ENCODE data around the gene HCRT.
"Not testable (repeated sequence)": the region's sequence is repeated elsewhere in the genome, so short reads cannot be mapped to it uniquely, and the experiment has no call there.

Gene HCRT

GRCh38 chr17:42224651-42225050 is 39.4 kb upstream of the HCRT start:
- TF ChIP-seq CTCF (IDR thresholded peaks at IDR 0.05; ENCODE audit: low read depth, low read length): no peak
- DNase-seq (ENCODE audit: extremely low read depth, low read depth): no peak

GRCh38 chr17:42221886-42222745 is 36.9 kb upstream of the HCRT start:
- peak; percentile 72 for TF ChIP-seq CTCF (IDR thresholded peaks at IDR 0.05; ENCODE audit: low read depth, low read length)
- DNase-seq (ENCODE audit: extremely low read depth, low read depth): no peak

- not testable (repeated sequence) for DNase-seq (ENCODE audit: extremely low read depth, low read depth)
These were observed 34.0 kb upstream of the HCRT start for GRCh38 chr17:42219280-42219679.

GRCh38 chr17:42214156-42214555 is 28.9 kb upstream of the HCRT start:
- no peak for DNase-seq (ENCODE audit: extremely low read depth, low read depth)
- no peak for TF ChIP-seq CTCF (IDR thresholded peaks at IDR 0.05; ENCODE audit: low read depth, low read length)

- no peak for DNase-seq (ENCODE audit: extremely low read depth, low read depth)
- TF ChIP-seq CTCF (IDR thresholded peaks at IDR 0.05; ENCODE audit: low read depth, low read length): no peak
These were observed 27.1 kb upstream of the HCRT start for GRCh38 chr17:42212382-42212781.

GRCh38 chr17:42211921-42212341 is 26.7 kb upstream of the HCRT start:
- DNase-seq (ENCODE audit: extremely low read depth, low read depth): not testable (repeated sequence)

GRCh38 chr17:42210046-42210445 is 24.8 kb upstream of the HCRT start:
- no peak for TF ChIP-seq CTCF (IDR thresholded peaks at IDR 0.05; ENCODE audit: low read depth, low read length)

GRCh38 chr17:42206153-42206612 is 20.9 kb upstream of the HCRT start:
- DNase-seq (ENCODE audit: extremely low read depth, low read depth): not testable (repeated sequence)

More at GRCh38 chr17:42210046-42210445, 24.8 kb upstream of the HCRT start:
- no peak for DNase-seq (ENCODE audit: extremely low read depth, low read depth)

GRCh38 chr17:42203354-42203753 is 18.1 kb upstream of the HCRT start:
- TF ChIP-seq CTCF (IDR thresholded peaks at IDR 0.05; ENCODE audit: low read depth, low read length): no peak
- no peak for DNase-seq (ENCODE audit: extremely low read depth, low read depth)

Measured in AG09319 (cell line).